Urothelium cell line (cell line): ENCODE data around the gene CLDN1.
"Not testable (repeated sequence)": the region's sequence is repeated elsewhere in the genome, so short reads cannot be mapped to it uniquely, and the experiment has no call there.

Experiments
- DNase-seq: peaks from one replicate; pipeline ENCODE4 v3.0.0; 2011; ENCODE audit warnings: low spot score, mixed read lengths
- FAIRE-seq: peaks from 2 replicates; lab custom pipeline; 2011; peaks lifted over from hg19 to GRCh38; lab: Jason Lieb, UNC

Gene CLDN1

GRCh38 chr3:190301591-190301990, 20.7 kb downstream of the CLDN1 start:
- FAIRE-seq: no peak
- DNase-seq: no peak

GRCh38 chr3:190299969-190300368, 22.3 kb downstream of the CLDN1 start:
- FAIRE-seq: no peak
- DNase-seq: no peak

- FAIRE-seq (no peak), DNase-seq (no peak)
These were observed 28.2 kb downstream of the CLDN1 start for GRCh38 chr3:190294030-190294429.

GRCh38 chr3:190293621-190294020, 28.6 kb downstream of the CLDN1 start:
- DNase-seq (no peak), FAIRE-seq (no peak)

- FAIRE-seq: no peak
- DNase-seq: no peak
These were observed 30.2 kb downstream of the CLDN1 start for GRCh38 chr3:190291994-190292584.

GRCh38 chr3:190289989-190290388, 32.3 kb downstream of the CLDN1 start:
- no peak for FAIRE-seq
- DNase-seq: no peak

- FAIRE-seq (no peak), DNase-seq (no peak)
These were observed 33.4 kb downstream of the CLDN1 start for GRCh38 chr3:190288836-190289235.

- DNase-seq: no peak
- no peak for FAIRE-seq
These were observed 36.2 kb downstream of the CLDN1 start for GRCh38 chr3:190286014-190286413.

- FAIRE-seq: no peak
- no peak for DNase-seq
These were observed 40.8 kb downstream of the CLDN1 start for GRCh38 chr3:190281308-190282051.

- no peak for DNase-seq
- no peak for FAIRE-seq
These were observed 42.6 kb downstream of the CLDN1 start for GRCh38 chr3:190279690-190280089.

- no peak for DNase-seq
- FAIRE-seq: no peak
These were observed 49.5 kb downstream of the CLDN1 start for GRCh38 chr3:190272747-190273146.

- FAIRE-seq (no peak), DNase-seq (no peak)
These were observed 53.1 kb downstream of the CLDN1 start for GRCh38 chr3:190269101-190269500.

- not testable (repeated sequence) for DNase-seq, FAIRE-seq
These were observed 54.8 kb downstream of the CLDN1 start for GRCh38 chr3:190267464-190267863.

GRCh38 chr3:190266913-190267290, 55.3 kb downstream of the CLDN1 start:
- FAIRE-seq: no peak
- no peak for DNase-seq

GRCh38 chr3:190266265-190266912, 55.9 kb downstream of the CLDN1 start:
- FAIRE-seq (no peak), DNase-seq (no peak)

GRCh38 chr3:190265796-190266195, 56.5 kb downstream of the CLDN1 start:
- FAIRE-seq (no peak), DNase-seq (peak; percentile 61)

GRCh38 chr3:190265126-190265525, 57.1 kb downstream of the CLDN1 start:
- DNase-seq: no peak
- no peak for FAIRE-seq

- FAIRE-seq (no peak), DNase-seq (no peak)
These were observed 60.5 kb downstream of the CLDN1 start for GRCh38 chr3:190261740-190262139.

GRCh38 chr3:190261015-190261414, 61.2 kb downstream of the CLDN1 start:
- DNase-seq (no peak), FAIRE-seq (no peak)

- no peak for FAIRE-seq
- DNase-seq: no peak
These were observed 61.9 kb downstream of the CLDN1 start for GRCh38 chr3:190260301-190260700.

- DNase-seq (no peak), FAIRE-seq (no peak)
These were observed 63.6 kb downstream of the CLDN1 start for GRCh38 chr3:190258634-190259033.
